B cell (primary cell): ENCODE results near the gene EXOC3L2. TPM values are rescaled to one million over a fixed set of nuclear protein-coding genes. Genes with fewer than 3 reads are reported as not detected.

Experiments
- ATAC-seq: fragments of 200-7000 bp; cut with Tn5 transposase; one replicate; pipeline ENCODE4 v1.10.0; 2021; ENCODE audit warnings: low read depth, mild to moderate bottlenecking, moderate number of reproducible peaks, moderate library complexity
- CTCF ChIA-PET: fragments of 350-600 bp; sonication (Branson Sonifier 250); formaldehyde crosslinking; loops from one replicate; lab custom pipeline; 2021; ENCODE audit warnings: antibody characterized with exemption, inconsistent platforms; lab: Charles Lee
- POLR2A ChIA-PET: fragments of 350-600 bp; sonication (Branson Sonifier 250); formaldehyde crosslinking; loops from one replicate; lab custom pipeline; 2021; ENCODE audit warnings: antibody characterized with exemption; lab: Charles Lee
- DNase-seq: peaks from one replicate; pipeline ENCODE4 v3.0.0; 2013
- H2AFZ ChIP-seq: 2 replicates; pipeline ENCODE4 v1.6.1; 2012; ENCODE audit warnings: mild to moderate bottlenecking, low read depth, low read length; ENCODE audit not compliant: insufficient read depth, poor library complexity, severe bottlenecking
- H3K27ac ChIP-seq, 2 donors: 1 replicate in 1 of 2; 2 replicates in 1 of 2; pipeline ENCODE4 v1.5.1; 2012 to 2013; ENCODE audit warnings: low read length in 2 of 2, mild to moderate bottlenecking in 2 of 2, moderate library complexity in 1 of 2
- H3K27me3 ChIP-seq, 4 experiments: fragments of 200-600 bp in 1 of 4; sonication (generic) in 1 of 4; replicated peaks in 1 of 4; 1 replicate in 2 of 4; 2 replicates in 2 of 4; pipeline versions ENCODE4 v1.6.1 to v1.7.0; 2013 to 2016; ENCODE audit warnings: low read length in 3 of 4, mild to moderate bottlenecking in 2 of 4, mixed read lengths in 1 of 4, moderate library complexity in 1 of 4; ENCODE audit not compliant: insufficient read depth in 4 of 4, control insufficient read depth in 3 of 4; ENCODE audit errors: control extremely low read depth in 1 of 4
- H3K36me3 ChIP-seq, 2 experiments: replicated peaks in 1 of 2; 1 replicate in 1 of 2; 2 replicates in 1 of 2; pipeline versions ENCODE4 v1.6.1 to v1.7.1; 2013; ENCODE audit warnings: low read length in 1 of 2; ENCODE audit not compliant: insufficient read depth in 2 of 2, control insufficient read depth in 1 of 2; ENCODE audit errors: control extremely low read depth in 1 of 2, extremely low read depth in 1 of 2
- H3K4me1 ChIP-seq, 2 donors: fragments of 200-600 bp in 1 of 2; sonication (generic) in 1 of 2; 1 replicate in 1 of 2; 2 replicates in 1 of 2; pipeline versions ENCODE4 v1.5.1 to v1.6.1; 2013 to 2017; ENCODE audit warnings: low read length in 2 of 2; ENCODE audit not compliant: control insufficient read depth in 2 of 2, insufficient read depth in 2 of 2
- H3K4me2 ChIP-seq: replicated peaks from 2 replicates; pipeline ENCODE3; 2012; ENCODE audit warnings: mild to moderate bottlenecking, low read depth, low read length; ENCODE audit not compliant: poor library complexity, severe bottlenecking
- H3K4me3 ChIP-seq, 5 experiments: fragments of 200-600 bp in 1 of 5; sonication (generic) in 1 of 5; 1 replicate in 3 of 5; 2 replicates in 2 of 5; pipeline versions ENCODE4 v1.5.1 to v1.7.0; 2011 to 2016; ENCODE audit warnings: low read length in 4 of 5, mild to moderate bottlenecking in 4 of 5, low read depth in 2 of 5, control low read depth in 1 of 5, moderate library complexity in 1 of 5; ENCODE audit not compliant: insufficient read depth in 1 of 5; ENCODE audit errors: control extremely low read depth in 1 of 5, extremely low read depth in 1 of 5
- H3K79me2 ChIP-seq: fragments of 200-600 bp; sonication (generic); one replicate; pipeline ENCODE4 v1.6.0; 2016; ENCODE audit warnings: low read length; ENCODE audit not compliant: control insufficient read depth, insufficient read depth
- H3K9ac ChIP-seq: fragments of 200-600 bp; sonication (generic); 2 replicates; pipeline ENCODE4 v1.6.1; 2017; ENCODE audit warnings: mild to moderate bottlenecking, low read length, moderate library complexity
- H3K9me3 ChIP-seq, 3 donors: one replicate each; pipeline versions ENCODE4 v1.6.1 to v1.7.1; 2013; ENCODE audit warnings: low read length in 2 of 3; ENCODE audit not compliant: control insufficient read depth in 2 of 3, insufficient read depth in 1 of 3; ENCODE audit errors: control extremely low read depth in 1 of 3
- H4K20me1 ChIP-seq: 2 replicates; pipeline ENCODE4 v1.6.0; 2012; ENCODE audit warnings: mild to moderate bottlenecking, low read length; ENCODE audit not compliant: insufficient read depth, control insufficient read depth, poor library complexity, severe bottlenecking
- H3K27ac Mint-ChIP-seq: one replicate; pipeline ENCODE4 v1.8.0; 2021; ENCODE audit warnings: mixed read lengths
- H3K27me3 Mint-ChIP-seq: one replicate; pipeline ENCODE4 v1.8.0; 2021; ENCODE audit warnings: mixed read lengths
- H3K4me1 Mint-ChIP-seq: one replicate; pipeline ENCODE4 v1.8.0; 2021; ENCODE audit warnings: mixed read lengths
- H3K4me3 Mint-ChIP-seq: one replicate; pipeline ENCODE4 v1.8.0; 2021; ENCODE audit warnings: mixed read lengths
- H3K9me3 Mint-ChIP-seq: one replicate; pipeline ENCODE4 v1.8.0; 2022; ENCODE audit warnings: mixed read lengths; ENCODE audit not compliant: insufficient read depth
- EZH2 ChIP-seq: IDR thresholded peaks from 2 replicates; pipeline ENCODE4 v1.6.1; 2012; ENCODE audit warnings: borderline replicate concordance, low read depth, mild to moderate bottlenecking, moderate library complexity, low read length; ENCODE audit not compliant: insufficient read depth, poor library complexity, severe bottlenecking
- WGBS: methylation state at CpG from one replicate; pipeline ENCODE4 v1.1.5; 2013; ENCODE audit warnings: missing lambda C conversion rate; ENCODE audit not compliant: insufficient coverage; 5-methylcytosine and 5-hydroxymethylcytosine counted together
- intact Hi-C: fragments of 100-400 bp; cut with micrococcal nuclease; formaldehyde crosslinking; loops from one replicate; pipeline ENCODE4 v1.10.0; 2022
- polyA plus RNA-seq: library from polyadenylated mRNA; depleted of rRNA; stranded (reverse); fragments of >200 nt; gene quantifications from 2 replicates; pipeline ENCODE4 v1.2.3, GENCODE V29; 2012
- total RNA-seq, 2 donors: library from RNA; stranded (reverse); fragments of 120-200 nt in 1 of 2; gene quantifications; 1 replicate in 1 of 2; 2 replicates in 1 of 2; pipeline versions ENCODE4 v1.2.3 to v1.2.4, GENCODE V29; 2013 to 2022
- TF ChIP-seq, protein P1 (sequence below): fragments of 200-600 bp; IDR thresholded peaks from one replicate; pipeline ENCODE4 v1.8.0; 2022; ENCODE audit warnings: antibody characterized with exemption, mild to moderate bottlenecking

Gene EXOC3L2
- total and polyA plus RNA-seq, 2 donors (not counting 1 experiment from before 2014, with no cell fraction given), result not detected

DNA sequence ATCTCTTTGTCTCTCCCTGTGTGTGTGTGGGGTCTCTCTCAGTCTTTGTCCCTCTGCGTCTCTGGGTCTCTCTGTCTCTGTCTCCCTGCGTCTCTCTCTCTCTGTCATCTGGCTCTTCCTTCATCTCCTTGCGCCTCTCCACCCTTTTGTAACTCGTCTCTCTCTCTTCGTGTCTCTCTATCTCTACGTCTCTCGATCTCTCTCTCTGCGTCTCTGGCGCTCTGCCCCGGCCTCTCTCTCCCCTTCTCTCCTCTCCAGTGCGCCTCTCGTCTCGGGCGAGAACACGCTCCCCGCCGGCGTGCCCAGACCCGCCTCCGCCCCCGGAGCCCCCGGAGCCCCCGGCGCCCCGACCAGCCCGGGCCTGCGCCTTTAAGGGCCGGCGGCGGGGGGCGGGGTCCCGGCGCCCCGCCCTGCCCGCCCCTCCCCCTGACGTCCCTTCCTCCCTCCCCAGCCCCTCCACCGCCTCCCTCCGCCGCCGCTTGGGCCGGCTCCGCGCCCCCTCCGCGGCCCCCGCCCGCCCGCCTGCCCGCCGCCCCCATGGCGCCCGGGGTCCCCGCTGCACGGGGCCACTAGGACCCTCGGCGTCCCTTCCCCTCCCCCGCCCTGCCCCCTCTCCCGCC, 5.7 kb upstream of the EXOC3L2 start, which contains the start of gene MARK4:
Gene MARK4, plus strand, starts transcription at position 440 of the 620 bp plus-strand sequence. CDS start 318 bp downstream, outside the sequence.
- TF ChIP-seq, protein P1, sequence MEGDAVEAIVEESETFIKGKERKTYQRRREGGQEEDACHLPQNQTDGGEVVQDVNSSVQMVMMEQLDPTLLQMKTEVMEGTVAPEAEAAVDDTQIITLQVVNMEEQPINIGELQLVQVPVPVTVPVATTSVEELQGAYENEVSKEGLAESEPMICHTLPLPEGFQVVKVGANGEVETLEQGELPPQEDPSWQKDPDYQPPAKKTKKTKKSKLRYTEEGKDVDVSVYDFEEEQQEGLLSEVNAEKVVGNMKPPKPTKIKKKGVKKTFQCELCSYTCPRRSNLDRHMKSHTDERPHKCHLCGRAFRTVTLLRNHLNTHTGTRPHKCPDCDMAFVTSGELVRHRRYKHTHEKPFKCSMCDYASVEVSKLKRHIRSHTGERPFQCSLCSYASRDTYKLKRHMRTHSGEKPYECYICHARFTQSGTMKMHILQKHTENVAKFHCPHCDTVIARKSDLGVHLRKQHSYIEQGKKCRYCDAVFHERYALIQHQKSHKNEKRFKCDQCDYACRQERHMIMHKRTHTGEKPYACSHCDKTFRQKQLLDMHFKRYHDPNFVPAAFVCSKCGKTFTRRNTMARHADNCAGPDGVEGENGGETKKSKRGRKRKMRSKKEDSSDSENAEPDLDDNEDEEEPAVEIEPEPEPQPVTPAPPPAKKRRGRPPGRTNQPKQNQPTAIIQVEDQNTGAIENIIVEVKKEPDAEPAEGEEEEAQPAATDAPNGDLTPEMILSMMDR, result no peak
- TF ChIP-seq EZH2, result no peak
- DNase-seq (peak; percentile 74), ATAC-seq (peak; percentile 77)
- peaks cover 46% of the 10 kb centered on the region for H3K79me2 ChIP-seq
- POLR2A ChIA-PET, result interaction anchor here (0.6 kb wide), 1 partner anchor 8 kb away, joined by 4 read pairs; no protein-coding TSS in a partner anchor
- Mint-ChIP-seq H3K27me3 (no peaks in the 10 kb centered on the region), H3K9me3 (no peaks in the 10 kb centered on the region), H3K27ac (peak within 1 kb of the TSS; percentile 76), H3K4me1 (peaks cover 34% of the 10 kb centered on the region), H3K4me3 (peak within 1 kb of the TSS; percentile 92)
- H4K20me1 ChIP-seq, result peaks cover 38% of the 10 kb centered on the region
- no peaks in the 10 kb centered on the region for H3K27me3 ChIP-seq
- H3K4me1 ChIP-seq, result peaks cover 25 to 40% of the 10 kb centered on the region in 2 donors
- CTCF ChIA-PET, result interaction anchor here (1.2 kb wide), 1 partner anchor 296 kb away, joined by 3 read pairs; the partner anchor contains the start of gene CLPTM1
- H3K9ac ChIP-seq, result peak within 1 kb of the TSS; percentile 82
- H3K4me3 ChIP-seq, result peak within 1 kb of the TSS; percentile 52 to 91 (median 66)
- peak within 1 kb of the TSS in 1 of 2 donors; percentile 65 for H3K27ac ChIP-seq
- H2AFZ ChIP-seq, result peak within 1 kb of the TSS; percentile 100
- peak within 1 kb of the TSS; percentile 100 for H3K4me2 ChIP-seq
- no peaks in the 10 kb centered on the region for H3K36me3 ChIP-seq
- no peaks in the 10 kb centered on the region for H3K9me3 ChIP-seq
- 2% methylated on average over 26 of the region's 58 CpGs for WGBS
- intact Hi-C loops, result no loop called here
